ENCODE data around the gene HNRNPA1.
"Not testable (repeated sequence)": the region's sequence is repeated elsewhere in the genome, so short reads cannot be mapped to it uniquely, and the experiment has no call there.

Gene HNRNPA1

DNA sequence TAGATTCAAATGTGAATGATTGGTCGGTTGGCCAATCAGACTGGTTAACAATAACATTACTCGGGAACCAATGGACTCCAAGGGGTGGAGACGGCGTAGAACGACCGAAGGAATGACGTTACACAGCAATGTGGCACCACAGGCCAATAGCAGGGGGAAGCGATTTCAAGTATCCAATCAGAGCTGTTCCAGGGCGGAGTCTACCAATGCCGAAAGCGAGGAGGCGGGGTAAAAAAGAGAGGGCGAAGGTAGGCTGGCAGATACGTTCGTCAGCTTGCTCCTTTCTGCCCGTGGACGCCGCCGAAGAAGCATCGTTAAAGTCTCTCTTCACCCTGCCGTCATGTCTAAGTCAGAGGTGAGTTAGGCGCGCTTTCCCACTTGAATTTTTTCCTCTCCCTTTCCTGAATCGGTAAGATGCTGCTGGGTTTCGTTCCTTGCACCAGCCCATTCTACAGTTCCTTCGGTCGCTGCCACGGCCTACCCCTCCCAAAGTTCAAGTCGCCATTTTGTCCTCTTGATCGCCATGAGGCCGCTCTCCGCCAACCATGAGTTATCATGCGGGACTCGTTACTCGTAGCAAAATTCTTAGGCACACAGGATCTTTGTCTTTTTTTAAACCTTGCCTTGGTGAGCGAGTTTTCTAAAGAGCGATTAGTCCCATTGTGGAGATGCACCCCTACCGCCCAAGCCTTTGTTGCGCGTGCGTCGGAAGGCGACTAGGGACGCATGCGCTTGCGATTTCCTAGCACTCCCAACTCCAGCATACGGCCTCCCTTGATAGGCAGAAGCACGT is at the start of gene HNRNPA1:
HNRNPA1 (plus strand) TSS at position 259 of the 793 bp plus-strand sequence; CDS start at position 341, 82 bp downstream.
- peak within 1 kb of the TSS; percentile 91 to 98 (median 96) for H3K4me2 ChIP-seq
- no peak for TF ChIP-seq Cebpa-rat (IDR thresholded peaks at IDR 0.05)
- peaks cover 41 to 79% (median 52%) of the 10 kb centered on the region in 11 experiments for H3K36me3 ChIP-seq
- no peaks in the 10 kb centered on the region for H3K9me3 ChIP-seq (replicated peaks in 1 of 11)
- H3K27ac ChIP-seq = peak within 1 kb of the TSS; percentile 90 to 100 (median 97)
- peak within 1 kb of the TSS; percentile 62 to 88 (median 82) for H3K4me3 ChIP-seq
- H3K9ac ChIP-seq = peak within 1 kb of the TSS; percentile 91 to 100 (median 98)
- no peaks in the 10 kb centered on the region for H3K27me3 ChIP-seq
- peaks cover 28 to 62% (median 43%) of the 10 kb centered on the region in 10 experiments for H3K4me1 ChIP-seq
- peaks cover 43 to 57% (median 47%) of the 10 kb centered on the region in 11 experiments for H4K20me1 ChIP-seq

DNA sequence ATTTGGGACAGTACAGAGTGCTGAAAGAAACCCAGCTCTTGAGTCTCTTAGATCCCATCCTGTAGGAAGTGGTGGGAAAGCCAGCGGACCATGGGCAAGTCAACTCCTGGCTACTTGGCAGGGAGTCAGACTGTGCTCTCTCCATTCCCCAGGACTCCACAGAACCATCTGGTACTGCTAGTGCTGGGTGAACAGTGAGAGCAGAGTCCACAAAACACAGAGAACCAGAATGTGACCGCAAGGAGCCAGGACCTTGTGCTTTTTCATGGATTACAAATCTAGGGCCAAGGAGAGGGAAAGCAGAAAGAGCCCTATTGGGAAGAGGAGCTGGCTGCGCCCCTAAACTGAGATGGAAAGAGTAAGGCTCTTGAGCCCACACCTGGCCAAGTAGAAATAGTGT is 49.3 kb upstream of the HNRNPA1 start:
- Histone ChIP-seq H3K27ac (peak overlapping the region in 6 of 11 experiments; percentile 15 to 81 (median 31); a peak in 6 of 22 replicates), H3K36me3 (peaks cover 2 to 47% (median 28%) of the 10 kb centered on the region in 11 experiments; a peak in 19 of 22 replicates), H3K4me1 (peaks cover 32 to 76% (median 64%) of the 10 kb centered on the region in 10 experiments), H3K4me2 (peak overlapping the region in 7 of 11 experiments; percentile 25 to 97 (median 84); a peak in 12 of 22 replicates)
- not testable (repeated sequence) for H4K20me1 ChIP-seq; H3K9me3 ChIP-seq (replicated peaks in 1 of 11); H3K27me3 ChIP-seq; H3K9ac ChIP-seq; H3K4me3 ChIP-seq

DNA sequence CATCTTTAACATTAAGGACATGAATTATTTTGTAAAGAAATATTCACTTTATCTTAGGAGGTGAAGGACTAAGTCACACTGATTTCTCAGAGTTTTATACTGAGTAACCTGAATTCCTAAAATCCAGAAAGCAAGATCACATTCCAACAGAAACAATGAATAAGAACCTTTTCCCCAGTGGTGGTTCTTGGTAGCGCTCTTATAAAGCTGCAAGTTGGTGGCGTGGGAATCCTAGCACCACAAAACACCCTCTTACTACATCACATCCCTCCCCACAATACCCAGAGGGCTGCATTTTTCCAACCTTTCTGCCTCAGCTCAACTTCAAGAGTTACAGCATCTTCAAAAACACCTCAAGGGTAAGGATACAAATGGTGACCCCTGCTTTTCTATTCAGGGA is 47.7 kb upstream of the HNRNPA1 start:
- H3K4me3 ChIP-seq = no peak overlapping the region
- no peak for TF ChIP-seq Cebpa-rat (IDR thresholded peaks at IDR 0.05)
- peak overlapping the region in 2 of 11 experiments; percentile 32 to 97; a peak in 2 of 22 replicates for H3K4me2 ChIP-seq
- H3K27me3 ChIP-seq = no peaks in the 10 kb centered on the region
- H4K20me1 ChIP-seq = no peaks in the 10 kb centered on the region
- no peak overlapping the region for H3K9ac ChIP-seq
- H3K4me1 ChIP-seq = peaks cover 21 to 61% (median 49%) of the 10 kb centered on the region in 10 experiments
- 0 out of 22 replicates have a peak overlapping the region, but pooled peaks of 1 of the 11 experiments have one; percentile 12 for H3K27ac ChIP-seq
- H3K9me3 ChIP-seq (replicated peaks in 1 of 11) = no peaks in the 10 kb centered on the region
- H3K36me3 ChIP-seq = peaks cover 3 to 62% (median 43%) of the 10 kb centered on the region in 11 experiments

DNA sequence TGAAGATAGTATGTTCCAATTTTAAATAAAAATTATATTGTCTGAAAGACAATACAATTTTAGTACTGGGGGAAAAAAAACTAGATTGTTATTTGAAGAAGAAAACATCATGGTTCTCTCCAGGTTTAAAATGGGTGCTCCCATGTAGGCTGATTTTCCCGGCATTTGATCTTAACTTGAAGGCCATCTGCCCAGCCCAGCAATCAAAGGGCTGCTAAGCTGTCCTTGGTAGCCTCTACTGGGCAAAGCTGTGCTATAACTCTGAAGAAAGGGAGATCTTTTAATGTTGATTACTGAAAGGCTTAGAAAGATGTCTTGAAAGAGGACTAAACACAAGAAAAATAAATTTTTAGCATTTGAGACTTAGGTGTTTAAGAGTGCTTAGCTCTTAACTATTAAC is 42.0 kb upstream of the HNRNPA1 start:
- Histone ChIP-seq H3K4me2 (no peak overlapping the region), H4K20me1 (peaks cover 0 to 11% (median 0%) of the 10 kb centered on the region in 11 experiments; a peak in 3 of 22 replicates), H3K27me3 (no peaks in the 10 kb centered on the region), H3K9ac (no peak overlapping the region), H3K4me1 (peaks cover 0 to 17% (median 2%) of the 10 kb centered on the region in 10 experiments; a peak in 9 of 20 replicates), H3K9me3 (replicated peaks in 1 of 11) (no peaks in the 10 kb centered on the region), H3K36me3 (peaks cover 41 to 98% (median 90%) of the 10 kb centered on the region in 11 experiments), H3K27ac (no peak overlapping the region), H3K4me3 (no peak overlapping the region)
- TF ChIP-seq Cebpa-rat (IDR thresholded peaks at IDR 0.05) = no peak

DNA sequence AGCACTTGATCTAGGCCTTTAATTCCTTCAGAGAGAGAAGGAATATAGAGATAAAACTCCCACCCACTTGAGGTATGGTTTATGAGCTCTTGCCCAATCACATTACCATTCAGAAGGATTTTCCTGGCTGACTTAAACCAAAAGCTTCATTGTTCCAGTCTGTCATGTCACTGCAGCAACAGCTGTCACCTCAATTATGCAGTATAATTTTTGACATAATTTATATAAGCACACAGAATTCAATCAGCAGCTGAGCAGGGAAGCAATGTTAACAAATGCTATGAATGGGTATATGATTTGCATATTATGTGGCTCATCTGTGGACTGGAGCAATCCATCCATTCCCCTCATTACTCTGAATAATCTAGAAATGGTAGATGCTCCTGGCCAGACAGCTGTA is 40.9 kb upstream of the HNRNPA1 start:
- H3K27ac ChIP-seq = 0 out of 22 replicates have a peak overlapping the region, but pooled peaks of 1 of the 11 experiments have one; percentile 4
- no peak overlapping the region for H3K4me3 ChIP-seq
- no peaks in the 10 kb centered on the region for H3K27me3 ChIP-seq
- no peak overlapping the region; a peak in 1 of 22 replicates for H3K9ac ChIP-seq
- H3K4me1 ChIP-seq = peaks cover 0 to 16% (median 0%) of the 10 kb centered on the region in 10 experiments; a peak in 7 of 20 replicates
- no peaks in the 10 kb centered on the region for H3K9me3 ChIP-seq (replicated peaks in 1 of 11)
- peak overlapping the region in 2 of 11 experiments; percentile 28 to 37; a peak in 1 of 22 replicates for H3K4me2 ChIP-seq
- H4K20me1 ChIP-seq = peaks cover 0 to 17% (median 0%) of the 10 kb centered on the region in 11 experiments; a peak in 3 of 22 replicates
- H3K36me3 ChIP-seq = peaks cover 52 to 100% (median 93%) of the 10 kb centered on the region in 11 experiments
- TF ChIP-seq Cebpa-rat (IDR thresholded peaks at IDR 0.05) = no peak

DNA sequence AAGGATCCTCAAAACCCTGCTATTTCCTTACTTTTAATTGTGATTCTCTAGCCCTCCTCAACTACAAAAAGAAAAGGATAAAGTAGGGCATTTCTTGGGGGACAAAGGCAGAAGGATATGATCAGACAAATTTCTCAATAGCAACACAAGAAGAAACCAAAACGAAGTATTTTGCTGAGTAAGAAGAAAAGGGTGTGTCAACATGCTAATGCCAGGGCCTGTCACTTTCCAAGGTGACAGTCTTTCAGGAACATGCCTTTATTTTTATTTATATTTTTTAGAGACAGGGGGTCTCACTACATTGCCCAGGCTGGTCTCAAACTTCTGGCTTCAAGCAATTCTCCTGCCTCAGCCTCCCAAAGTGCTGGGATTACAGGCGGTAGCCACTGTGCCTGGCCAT is 40.4 kb upstream of the HNRNPA1 start:
- peak overlapping the region in 4 of 11 experiments; percentile 11 to 38 (median 32); a peak in 5 of 22 replicates for H3K4me2 ChIP-seq
- peaks cover 0 to 17% (median 0%) of the 10 kb centered on the region in 11 experiments; a peak in 3 of 22 replicates for H4K20me1 ChIP-seq
- peaks cover 0 to 16% (median 0%) of the 10 kb centered on the region in 10 experiments; a peak in 7 of 20 replicates for H3K4me1 ChIP-seq
- peak overlapping the region in 3 of 11 experiments; percentile 4 to 10 (median 6); a peak in 1 of 22 replicates for H3K27ac ChIP-seq
- no peaks in the 10 kb centered on the region for H3K27me3 ChIP-seq
- no peak overlapping the region; a peak in 1 of 22 replicates for H3K9ac ChIP-seq
- H3K9me3 ChIP-seq (replicated peaks in 1 of 11) = no peaks in the 10 kb centered on the region
- TF ChIP-seq Cebpa-rat (IDR thresholded peaks at IDR 0.05) = no peak
- no peak overlapping the region for H3K4me3 ChIP-seq
- peaks cover 57 to 100% (median 97%) of the 10 kb centered on the region in 11 experiments for H3K36me3 ChIP-seq

DNA sequence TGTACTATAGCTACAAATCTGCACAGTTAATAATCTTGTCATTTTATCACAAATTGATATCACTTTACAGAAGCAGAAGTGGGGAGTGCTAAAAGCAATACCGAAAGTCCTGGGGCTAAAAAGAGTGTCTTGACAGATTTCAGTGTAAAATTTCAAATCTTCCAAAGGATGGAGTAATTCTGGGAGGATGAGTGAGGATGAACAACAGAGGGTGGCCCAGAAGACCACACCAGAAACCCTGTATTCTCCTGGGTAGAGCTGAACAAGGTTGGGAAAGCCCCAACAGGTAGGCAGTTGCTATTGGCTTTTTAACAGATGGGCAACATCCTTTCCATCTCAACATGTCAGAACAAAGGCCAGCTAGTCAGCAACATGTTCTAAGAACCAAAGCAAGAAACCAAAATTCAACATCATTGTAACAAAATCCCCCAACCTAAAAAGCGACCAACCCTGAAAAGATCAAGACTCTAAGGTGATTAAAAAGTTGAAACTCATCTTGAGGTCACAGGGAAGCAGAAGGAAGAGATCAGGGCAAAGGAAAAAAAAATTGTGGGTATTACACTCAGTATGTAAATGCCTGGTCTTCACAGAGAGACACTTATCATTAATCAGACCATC is 39.4 kb upstream of the HNRNPA1 start:
- TF ChIP-seq Cebpa-rat (IDR thresholded peaks at IDR 0.05) = no peak
- H3K27ac ChIP-seq = no peak overlapping the region
- no peak overlapping the region for H3K4me3 ChIP-seq
- no peak overlapping the region for H3K9ac ChIP-seq
- H3K4me2 ChIP-seq = no peak overlapping the region
- no peaks in the 10 kb centered on the region for H3K27me3 ChIP-seq
- peaks cover 0 to 17% (median 0%) of the 10 kb centered on the region in 11 experiments; a peak in 3 of 22 replicates for H4K20me1 ChIP-seq
- no peaks in the 10 kb centered on the region for H3K9me3 ChIP-seq (replicated peaks in 1 of 11)
- peaks cover 67 to 100% (median 100%) of the 10 kb centered on the region in 11 experiments for H3K36me3 ChIP-seq
- H3K4me1 ChIP-seq = peaks cover 0 to 16% (median 0%) of the 10 kb centered on the region in 10 experiments; a peak in 7 of 20 replicates

DNA sequence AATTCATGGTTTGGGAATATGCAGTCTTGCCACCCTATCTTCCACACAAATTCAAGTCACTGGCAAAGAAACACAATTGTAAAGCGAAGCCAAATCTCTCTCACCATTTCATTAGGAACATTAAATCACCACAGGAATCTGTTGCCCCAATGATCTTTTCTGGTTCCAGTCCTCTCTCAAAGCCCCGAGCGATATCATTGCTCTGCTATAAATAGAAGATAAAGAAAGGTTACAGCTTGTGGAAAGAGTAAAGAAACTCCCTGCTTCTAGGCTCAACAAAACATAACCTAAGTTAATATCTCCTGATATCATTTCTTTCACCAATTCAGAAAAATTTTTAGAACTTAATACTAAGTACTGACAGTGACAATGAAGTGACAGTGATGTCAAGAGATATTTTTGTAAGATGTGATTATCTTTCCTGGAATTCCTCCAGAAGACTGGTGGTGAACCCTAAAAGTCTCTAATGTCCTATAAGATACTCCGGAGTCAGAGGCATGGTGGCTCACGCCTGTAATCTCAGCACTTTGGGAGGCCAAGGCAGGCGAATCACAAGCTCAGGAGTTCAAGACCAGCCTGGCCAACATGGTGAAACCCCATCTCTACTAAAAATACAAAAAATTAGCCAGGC is 34.4 kb upstream of the HNRNPA1 start:
- no peak for TF ChIP-seq Cebpa-rat (IDR thresholded peaks at IDR 0.05)
- no peak overlapping the region for H3K9ac ChIP-seq
- peaks cover 0 to 24% (median 0%) of the 10 kb centered on the region in 11 experiments; a peak in 5 of 22 replicates for H4K20me1 ChIP-seq
- no peaks in the 10 kb centered on the region for H3K27me3 ChIP-seq
- no peak overlapping the region for H3K4me2 ChIP-seq
- H3K4me3 ChIP-seq = no peak overlapping the region
- H3K4me1 ChIP-seq = peaks cover 0 to 7% (median 4%) of the 10 kb centered on the region in 10 experiments; a peak in 12 of 20 replicates
- no peaks in the 10 kb centered on the region for H3K9me3 ChIP-seq (replicated peaks in 1 of 11)
- H3K27ac ChIP-seq = no peak overlapping the region
- H3K36me3 ChIP-seq = peaks cover 72 to 100% (median 99%) of the 10 kb centered on the region in 11 experiments

Measured in BLaER1 treated with 17β-estradiol and CSF1 and Interleukin-3, amounts not matched to agents 10 nM and 100 nM (cell line).